Natural killer cell (primary cell): ENCODE measurements around the gene SORBS1. TPM values are rescaled to one million over a fixed set of nuclear protein-coding genes. Genes with fewer than 3 reads are reported as not detected.

ENCODE experiments used
- ATAC-seq, 3 donors: fragments of 150-1000 bp in 2 of 3; fragments of 200-7000 bp in 1 of 3; cut with Tn5 transposase; 1 replicate in 1 of 3; 2 replicates in 2 of 3; pipeline ENCODE4 v1.10.0; 2021; ENCODE audit warnings: mild to moderate bottlenecking in 2 of 3, moderate library complexity in 2 of 3
- DNase-seq, 2 donors: peaks; one replicate each; pipeline versions ENCODE4 v3.0.0 to v3.0.0-alpha.2; 2013 to 2021; ENCODE audit warnings: mixed read lengths in 1 of 2
- H3K27ac ChIP-seq: one replicate; pipeline ENCODE4 v1.5.1; 2013; ENCODE audit warnings: mild to moderate bottlenecking, low read length
- H3K27me3 ChIP-seq: one replicate; pipeline ENCODE4 v1.6.1; 2013; ENCODE audit warnings: low read length; ENCODE audit not compliant: control insufficient read depth, insufficient read depth
- H3K36me3 ChIP-seq: one replicate; pipeline ENCODE4 v1.6.1; 2013; ENCODE audit warnings: low read length; ENCODE audit not compliant: control insufficient read depth, insufficient read depth
- H3K4me1 ChIP-seq: one replicate; pipeline ENCODE4 v1.6.1; 2013; ENCODE audit warnings: low read length; ENCODE audit not compliant: control insufficient read depth, insufficient read depth
- H3K4me3 ChIP-seq: one replicate; pipeline ENCODE4 v1.5.1; 2013; ENCODE audit warnings: low read length
- H3K9me3 ChIP-seq: one replicate; pipeline ENCODE4 v1.6.1; 2013; ENCODE audit warnings: low read length; ENCODE audit not compliant: control insufficient read depth, insufficient read depth
- H3K27ac Mint-ChIP-seq, 2 donors: one replicate each; pipeline ENCODE4 v1.8.0; 2022; ENCODE audit warnings: mild to moderate bottlenecking in 2 of 2, mixed read lengths in 2 of 2, moderate library complexity in 1 of 2
- H3K27me3 Mint-ChIP-seq, 2 donors: one replicate each; pipeline ENCODE4 v1.8.0; 2022; ENCODE audit warnings: low read depth in 2 of 2, mixed read lengths in 2 of 2
- H3K36me3 Mint-ChIP-seq: one replicate; pipeline ENCODE4 v1.8.0; 2022; ENCODE audit warnings: mixed read lengths
- H3K4me1 Mint-ChIP-seq, 2 donors: one replicate each; pipeline ENCODE4 v1.8.0; 2022; ENCODE audit warnings: mixed read lengths in 2 of 2
- H3K4me3 Mint-ChIP-seq: one replicate; pipeline ENCODE4 v1.8.0; 2022; ENCODE audit warnings: mild to moderate bottlenecking, moderate library complexity, mixed read lengths
- H3K9me3 Mint-ChIP-seq, 2 donors: one replicate each; pipeline ENCODE4 v1.8.0; 2022; ENCODE audit warnings: mixed read lengths in 2 of 2
- CTCF ChIP-seq: fragments of 200-600 bp; IDR thresholded peaks from one replicate; pipeline ENCODE4 v1.8.0; 2022; ENCODE audit warnings: antibody characterized with exemption
- WGBS: methylation state at CpG from one replicate; pipeline ENCODE4 v1.1.7; 2013; ENCODE audit warnings: missing lambda C conversion rate; ENCODE audit not compliant: insufficient coverage; 5-methylcytosine and 5-hydroxymethylcytosine counted together
- intact Hi-C: fragments of 100-400 bp; cut with micrococcal nuclease; formaldehyde crosslinking; loops from one replicate; pipeline ENCODE4 v1.14.2; 2022
- total RNA-seq, 4 donors: library from RNA; stranded (reverse); fragments of 120-200 nt in 1 of 4; gene quantifications; one replicate each; pipeline versions ENCODE4 v1.2.3 to v1.2.4, GENCODE V29; 2013 to 2022

SORBS1 gene
- total RNA-seq, 3 donors from 2014 or later (not counting 1 experiment from before 2014, with no cell fraction given): 2.4 to 5.4 (median 2.8) TPM

DNA sequence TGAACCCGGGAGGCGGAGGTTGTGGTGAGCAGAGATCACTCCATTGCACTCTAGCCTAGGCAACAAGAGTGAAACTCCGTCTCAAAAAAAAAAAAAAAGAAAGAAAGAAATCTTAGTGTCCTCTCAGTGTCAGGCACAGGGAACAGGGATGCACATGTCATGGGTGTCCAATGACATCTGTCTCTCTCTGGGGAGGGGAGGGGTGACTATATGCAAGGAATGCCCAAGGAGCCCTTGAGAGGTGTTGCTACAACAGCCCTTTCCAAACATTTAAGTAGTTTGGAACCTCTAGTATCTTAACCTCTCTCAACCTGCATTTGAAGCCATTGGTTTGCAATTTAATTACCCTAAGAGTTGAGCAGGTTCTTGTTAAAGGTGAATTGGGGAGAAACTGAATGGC, 299.2 kb downstream of the SORBS1 start:
- no peak overlapping the region for H3K4me3 Mint-ChIP-seq
- Histone ChIP-seq H3K9me3 (no peaks in the 10 kb centered on the region), H3K4me3 (no peak overlapping the region), H3K36me3 (peaks cover 7% of the 10 kb centered on the region), H3K27me3 (no peaks in the 10 kb centered on the region), H3K27ac (no peak overlapping the region), H3K4me1 (no peaks in the 10 kb centered on the region)
- no peaks in the 10 kb centered on the region for H3K9me3 Mint-ChIP-seq
- no peak overlapping the region for H3K27ac Mint-ChIP-seq
- no peak for TF ChIP-seq CTCF
- peaks cover 6% of the 10 kb centered on the region for H3K36me3 Mint-ChIP-seq
- 97% methylated on average over 3 of the region's 3 CpGs for whole genome bisulfite sequencing
- H3K27me3 Mint-ChIP-seq: peaks cover 0 to 3% of the 10 kb centered on the region in 2 donors
- ATAC-seq (no peak), DNase-seq (no peak)
- H3K4me1 Mint-ChIP-seq: peaks cover 4 to 5% of the 10 kb centered on the region in 2 donors
- intact Hi-C loops: no loop called here

Other genes with a start within 250 kb of the SORBS1 start
- 10 to 100 TPM; 20.7 to 33.4 (median 25.2) TPM for gene ALDH18A1, start 95.3 kb upstream of the SORBS1 start, total RNA-seq
- gene TCTN3, start 132.6 kb upstream of the SORBS1 start, total RNA-seq: 10 to 100 TPM; 15.3 to 20.6 (median 15.8) TPM
- 1 to 10 TPM; 1.3 to 6.2 (median 3.1) TPM for gene ENTPD1, start 194.8 kb upstream of the SORBS1 start, total RNA-seq